ENCODE measurements around the gene ZSCAN30.
A peak's percentile ranks its signal among the peaks of the same experiment; 100 is the strongest.

ZSCAN30 gene

DNA sequence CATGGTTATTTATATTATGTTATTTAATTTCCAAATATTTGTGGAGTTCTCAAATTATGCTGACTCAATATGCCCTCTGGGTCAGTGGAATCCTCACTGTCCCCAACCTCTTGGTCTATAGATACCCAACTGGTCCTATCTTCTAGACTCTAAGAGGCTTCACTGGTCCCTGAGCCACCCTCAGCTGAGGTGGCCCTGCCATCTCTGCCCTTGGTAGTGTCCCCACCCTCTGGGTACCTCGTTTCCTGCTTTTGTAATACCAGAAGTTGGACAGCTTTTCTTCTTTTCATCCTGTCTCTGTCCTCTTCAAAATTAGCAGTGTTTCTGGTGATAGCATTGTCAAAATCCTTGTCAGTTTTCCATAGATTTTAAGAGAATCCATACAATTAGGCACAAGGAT lies 11.9 kb downstream of the ZSCAN30 start:
- no peak for DNase-seq

DNA sequence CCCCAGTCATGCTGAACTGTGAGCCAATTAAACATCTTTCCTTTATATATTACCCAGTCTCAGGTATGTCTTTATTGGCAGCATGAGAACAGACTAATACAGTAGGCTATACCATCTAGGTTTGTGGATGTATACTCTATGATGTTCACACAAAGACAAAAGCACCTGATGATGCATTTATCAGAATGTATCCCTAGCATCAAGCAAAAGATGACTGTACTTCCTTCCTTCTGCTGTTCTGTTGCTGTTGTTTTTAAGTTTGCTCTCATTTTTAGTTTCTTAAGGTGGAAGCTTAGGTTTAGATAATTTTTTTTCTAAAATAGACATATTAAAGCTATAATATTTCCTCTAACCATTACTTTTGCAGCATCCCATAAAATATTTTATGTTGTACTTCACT lies 12.4 kb downstream of the ZSCAN30 start:
- no peak for DNase-seq

DNA sequence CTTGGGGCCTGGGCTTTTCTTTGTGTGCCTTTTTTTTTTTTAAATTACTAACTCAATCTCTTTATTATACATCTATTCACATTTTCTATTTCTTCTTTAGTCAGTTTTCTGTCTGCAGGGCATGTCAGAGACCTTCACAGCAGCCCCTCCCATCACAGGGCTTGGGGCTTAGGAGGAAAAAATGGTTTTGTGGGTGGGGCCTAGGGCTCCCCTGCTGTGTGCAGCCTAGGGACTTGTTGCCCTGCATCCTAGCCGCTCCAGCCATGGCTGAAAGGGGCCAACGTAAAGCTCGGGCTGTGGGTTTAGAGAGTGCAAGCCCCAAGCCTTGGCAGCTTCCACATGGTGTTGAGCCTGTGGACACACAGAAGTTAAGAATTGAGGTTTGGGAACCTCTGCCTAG lies 13.8 kb downstream of the ZSCAN30 start:
- DNase-seq, result no peak

DNA sequence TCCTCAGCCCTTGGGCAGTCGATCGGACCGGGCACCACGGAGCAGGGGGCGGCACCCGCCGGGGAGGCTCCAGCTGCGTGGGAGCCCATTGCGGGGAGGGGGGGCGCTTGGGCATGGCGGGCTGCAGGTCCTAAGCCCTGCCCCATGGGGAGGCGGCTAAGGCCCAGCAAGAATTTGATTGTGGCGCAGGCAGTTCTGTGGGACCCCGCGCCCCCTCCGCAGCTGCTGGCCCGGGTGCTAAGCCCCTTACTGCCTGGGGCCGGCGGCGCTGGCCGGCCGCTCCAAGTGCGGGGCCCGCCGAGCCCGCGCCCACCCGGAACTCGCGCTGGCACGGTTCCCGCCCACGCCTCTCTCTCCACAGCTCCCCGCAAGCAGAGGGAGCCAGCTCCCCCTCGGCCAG lies 18.4 kb downstream of the ZSCAN30 start:
- DNase-seq, result no peak

DNA sequence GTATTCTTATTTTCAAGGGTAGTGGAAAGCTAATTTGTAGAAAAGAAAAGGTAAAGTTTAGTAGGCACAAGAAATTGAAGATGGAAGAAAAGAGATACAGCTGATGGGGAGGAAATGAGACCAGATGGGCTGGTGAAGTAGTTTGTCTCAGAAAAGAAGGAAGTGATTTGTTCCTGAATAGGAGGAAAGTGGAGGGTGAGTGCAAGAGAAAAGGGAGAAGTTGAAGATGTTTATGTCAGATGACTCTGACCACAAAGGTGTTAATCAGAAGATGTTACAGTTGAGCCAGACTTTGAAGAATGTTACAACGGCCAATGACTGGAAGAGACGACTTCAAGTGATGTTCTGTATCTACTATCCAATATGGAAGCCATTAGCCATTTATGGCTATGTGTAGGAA lies 21.2 kb downstream of the ZSCAN30 start:
- DNase-seq, result no peak

DNA sequence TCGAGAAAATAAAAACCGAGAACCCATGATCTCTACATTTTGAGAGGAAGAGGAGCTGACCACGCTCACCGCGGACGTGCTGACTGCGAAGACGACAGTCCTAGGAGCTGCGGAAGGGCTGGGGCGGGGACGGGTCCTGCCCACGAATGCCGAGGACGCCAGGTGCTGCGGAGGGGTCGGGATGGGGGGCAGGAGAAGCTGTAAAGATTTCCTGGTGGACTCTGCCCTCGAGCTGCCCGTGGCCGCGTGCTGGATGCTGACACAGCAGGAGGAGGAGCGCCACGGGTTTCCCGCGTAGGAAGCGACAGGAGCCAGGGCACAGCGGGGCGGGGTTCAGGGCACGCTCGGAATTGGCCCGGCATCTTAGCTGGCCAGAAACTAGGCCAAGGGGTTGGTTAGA lies 22.2 kb downstream of the ZSCAN30 start:
- DNase-seq, result no peak

DNA sequence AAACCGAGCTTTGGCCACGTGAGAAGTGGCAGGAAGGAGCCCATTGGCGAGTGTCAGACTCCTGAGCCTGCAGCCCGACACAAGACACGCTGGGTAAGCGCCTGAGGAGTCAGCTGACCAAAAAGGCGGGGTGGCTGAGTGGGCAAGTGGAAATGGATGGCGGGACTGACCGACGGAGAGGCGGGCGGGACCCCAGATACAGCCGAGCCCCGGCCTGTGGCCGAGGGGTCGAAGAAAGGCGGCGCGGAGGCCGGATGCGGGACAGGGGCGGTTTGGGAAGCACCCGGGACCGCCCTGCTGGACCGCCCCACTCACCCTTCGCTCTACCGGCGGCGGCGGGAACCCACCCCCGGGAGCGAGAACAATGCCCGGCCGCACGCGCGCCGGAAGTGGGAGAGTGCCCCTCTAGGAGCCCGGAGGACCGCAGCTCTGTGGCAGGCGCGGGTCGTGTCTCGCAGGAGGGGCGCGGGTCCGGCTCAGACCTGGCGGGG lies 22.8 kb downstream of the ZSCAN30 start:
- DNase-seq, result no peak

DNA sequence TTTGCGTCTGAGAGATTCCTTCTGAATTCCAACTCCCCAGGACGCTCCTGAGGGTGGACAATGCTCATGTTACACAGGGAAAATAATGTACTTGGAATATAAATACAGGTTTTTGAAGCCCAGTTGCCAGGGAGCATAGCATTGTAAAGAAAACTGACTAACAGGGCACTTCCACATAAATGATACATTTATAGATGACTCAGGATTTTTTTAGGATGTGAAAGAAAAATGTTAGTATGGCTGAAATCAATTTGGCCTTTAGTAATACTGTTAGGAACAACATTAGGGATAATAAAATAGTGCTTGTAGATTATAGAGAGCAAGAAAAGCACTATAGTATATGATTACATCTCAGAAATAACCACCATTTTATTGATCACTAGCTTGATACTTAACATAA lies 25.6 kb downstream of the ZSCAN30 start:
- DNase-seq, result no peak

DNA sequence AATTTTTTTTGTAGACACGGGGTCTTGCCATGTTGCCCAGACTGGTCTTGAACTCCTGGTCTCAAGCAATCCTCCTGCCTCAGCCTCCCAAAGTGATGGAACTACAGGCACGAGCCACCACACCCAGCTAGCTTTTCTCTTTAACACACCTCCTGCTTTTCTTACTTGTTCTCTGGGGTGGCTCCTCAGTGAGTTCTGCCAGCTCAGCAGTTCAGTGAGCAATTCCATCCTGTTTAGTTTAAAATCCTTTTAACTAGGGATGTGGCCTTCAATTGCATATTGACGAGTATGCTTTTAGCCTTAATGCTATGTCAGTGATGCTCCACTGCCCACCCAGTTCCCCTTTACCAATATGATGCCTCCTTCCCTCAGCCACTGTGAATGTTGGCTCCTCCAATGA lies 33.1 kb downstream of the ZSCAN30 start:
- no peak for DNase-seq

DNA sequence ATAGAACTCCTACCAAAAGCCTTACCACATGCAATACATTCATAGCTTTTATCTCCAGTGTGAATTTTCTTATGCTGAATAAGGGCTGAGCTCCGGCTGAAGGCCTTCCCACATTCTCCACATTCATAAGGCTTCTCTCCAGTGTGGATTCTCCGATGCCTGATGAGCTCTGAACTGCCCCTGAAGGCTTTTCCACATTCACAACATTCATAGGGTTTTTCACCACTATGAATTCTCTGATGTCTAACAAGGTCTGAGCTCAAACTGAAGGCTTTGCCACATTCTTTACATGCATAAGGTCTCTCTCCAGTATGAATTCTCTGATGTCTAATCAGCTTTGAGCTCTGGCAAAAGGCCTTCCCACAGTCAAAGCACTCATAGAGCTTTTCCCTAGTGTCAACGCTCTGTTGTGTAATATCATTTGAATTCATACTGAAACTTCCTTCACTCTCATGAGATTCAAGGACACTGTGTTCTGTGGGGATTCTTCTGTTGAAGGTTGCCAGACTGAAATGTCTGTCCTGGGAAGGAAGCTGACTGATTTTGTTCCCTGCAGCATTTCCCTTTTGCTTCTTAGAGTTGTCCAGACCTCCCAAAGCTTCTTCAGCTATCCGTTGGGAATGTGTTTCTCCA lies 36.3 kb downstream of the ZSCAN30 start:
- DNase-seq, result no peak

DNA sequence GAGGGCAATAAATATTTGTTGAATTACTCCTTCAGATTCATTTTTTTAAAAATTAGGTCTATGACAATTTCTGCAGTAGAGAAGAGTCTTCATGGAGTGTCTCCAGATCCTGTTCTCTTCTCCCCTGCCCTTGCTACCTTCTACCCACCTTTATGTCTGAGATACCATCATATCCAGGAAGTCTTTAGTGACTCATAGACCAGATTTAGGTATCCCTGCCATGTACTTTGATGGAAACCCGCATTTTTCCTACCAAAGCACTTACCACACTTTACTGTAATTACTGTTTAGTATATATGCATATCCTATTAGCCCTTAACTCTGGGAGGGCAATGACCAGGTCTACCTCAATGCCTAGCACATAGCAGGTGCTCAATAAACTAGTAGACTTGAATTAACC lies 37.6 kb downstream of the ZSCAN30 start:
- DNase-seq, result no peak

DNA sequence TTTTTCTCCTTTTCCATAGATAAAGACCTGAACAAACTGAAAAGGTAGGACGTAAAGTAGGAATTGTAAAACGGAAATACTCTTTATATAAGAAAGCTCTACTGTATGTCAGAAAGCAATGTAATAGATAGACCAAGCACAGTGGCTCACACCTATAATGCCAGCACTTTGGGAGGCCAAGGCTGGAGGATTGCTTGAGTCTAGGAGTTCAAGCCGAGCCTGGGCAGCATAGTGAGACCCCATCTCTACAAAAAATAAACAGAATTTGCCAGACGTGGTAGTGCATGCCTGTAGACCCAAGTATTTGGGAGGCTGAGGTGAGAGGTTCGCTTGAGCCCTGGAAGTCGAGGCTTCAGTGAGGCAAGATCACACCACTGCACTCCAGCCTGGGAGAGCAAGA lies 41.6 kb downstream of the ZSCAN30 start:
- no peak for DNase-seq

DNA sequence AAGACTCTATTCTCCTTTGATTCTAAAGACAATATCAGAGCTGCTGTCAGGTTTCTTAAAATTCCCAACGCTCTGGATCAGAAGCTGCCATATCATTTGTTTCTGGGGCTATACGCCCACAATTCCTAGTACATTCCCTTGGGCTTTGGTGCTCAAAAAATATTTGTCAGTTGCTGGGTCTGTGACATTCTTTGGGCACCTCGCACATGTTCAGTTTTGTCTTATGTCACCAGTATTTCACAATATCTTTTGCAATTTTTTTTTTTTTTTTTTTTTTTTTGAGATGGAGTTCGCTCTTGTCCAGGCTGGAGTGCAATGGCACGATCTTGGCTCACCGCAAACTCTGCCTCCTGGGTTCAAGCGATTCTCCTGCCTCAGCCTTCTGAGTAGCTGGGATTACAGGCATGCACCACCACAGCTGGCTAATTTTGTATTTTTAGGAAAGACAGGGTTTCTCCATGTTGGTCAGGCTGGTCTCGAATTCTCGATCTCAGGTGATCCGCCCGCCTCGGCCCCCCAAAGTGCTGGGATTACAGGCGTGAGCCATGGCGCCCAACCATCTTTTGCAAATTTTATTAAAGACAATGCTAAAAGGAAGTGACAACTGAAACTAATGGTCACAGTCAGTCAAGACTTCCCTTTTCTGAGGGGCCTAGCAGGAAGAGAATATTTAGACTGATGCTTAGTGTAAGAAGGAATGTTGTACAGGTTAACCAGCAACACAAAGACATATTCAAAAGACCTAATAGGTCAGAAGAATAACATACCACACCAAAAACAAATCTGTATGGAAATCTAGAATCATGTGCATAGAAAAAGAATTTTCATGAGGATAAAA lies 42.4 kb downstream of the ZSCAN30 start:
- DNase-seq, result no peak

DNA sequence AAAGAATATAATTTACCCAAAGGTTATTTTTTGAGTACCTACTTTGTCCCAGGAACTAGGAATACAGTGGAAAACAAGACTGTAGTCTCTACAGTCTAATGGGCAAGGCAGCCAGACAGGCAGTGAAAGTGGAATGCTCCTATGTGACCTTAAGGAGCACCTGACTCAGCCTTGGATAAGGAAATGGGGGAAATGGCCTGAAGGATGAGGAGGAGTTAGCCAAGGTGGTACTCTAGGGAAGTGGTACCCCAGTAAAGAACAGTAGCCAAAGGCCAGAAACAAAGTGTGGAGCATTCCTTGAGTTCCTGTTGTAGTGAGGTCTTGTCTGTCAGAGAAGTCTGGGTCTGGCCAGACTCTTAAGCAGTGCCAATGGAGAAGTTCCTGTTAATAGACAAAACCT lies 43.2 kb downstream of the ZSCAN30 start:
- no peak for DNase-seq

DNA sequence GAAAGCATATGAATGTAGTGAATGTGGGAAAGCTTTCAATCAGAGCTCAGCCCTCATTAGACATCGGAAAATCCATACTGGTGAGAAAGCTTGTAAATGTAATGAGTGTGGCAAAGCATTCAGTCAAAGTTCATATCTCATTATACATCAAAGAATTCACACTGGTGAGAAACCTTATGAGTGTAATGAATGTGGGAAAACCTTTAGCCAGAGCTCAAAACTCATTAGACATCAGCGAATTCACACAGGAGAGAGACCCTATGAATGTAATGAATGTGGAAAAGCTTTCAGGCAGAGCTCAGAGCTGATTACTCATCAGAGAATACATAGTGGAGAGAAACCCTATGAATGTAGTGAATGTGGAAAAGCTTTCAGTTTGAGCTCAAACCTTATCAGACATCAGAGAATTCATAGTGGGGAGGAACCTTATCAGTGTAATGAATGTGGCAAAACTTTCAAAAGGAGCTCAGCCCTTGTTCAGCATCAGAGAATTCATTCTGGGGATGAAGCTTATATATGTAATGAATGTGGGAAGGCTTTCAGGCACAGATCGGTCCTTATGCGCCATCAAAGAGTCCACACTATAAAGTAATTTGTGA lies 44.2 kb downstream of the ZSCAN30 start:
- DNase-seq, result no peak

DNA sequence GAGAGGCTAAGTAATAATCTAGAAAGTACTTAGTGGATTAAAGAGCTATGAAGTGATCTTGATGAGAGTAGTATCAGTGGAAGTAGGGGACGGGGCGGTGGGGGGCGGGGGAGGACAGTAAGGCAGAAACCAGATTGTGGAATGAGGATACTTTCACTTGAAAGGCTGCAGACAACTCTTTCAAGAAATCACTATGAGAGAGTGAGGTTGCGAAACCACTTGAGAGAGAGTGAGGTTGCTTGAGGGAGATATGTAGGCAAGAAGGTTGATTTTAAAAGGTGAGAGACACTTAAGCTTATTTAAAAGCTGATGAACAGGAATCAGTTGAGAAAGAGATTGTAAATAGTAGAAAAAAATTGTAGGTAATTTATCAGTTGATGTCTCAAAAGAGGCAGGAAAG lies 45.4 kb downstream of the ZSCAN30 start:
- DNase-seq, result no peak

DNA sequence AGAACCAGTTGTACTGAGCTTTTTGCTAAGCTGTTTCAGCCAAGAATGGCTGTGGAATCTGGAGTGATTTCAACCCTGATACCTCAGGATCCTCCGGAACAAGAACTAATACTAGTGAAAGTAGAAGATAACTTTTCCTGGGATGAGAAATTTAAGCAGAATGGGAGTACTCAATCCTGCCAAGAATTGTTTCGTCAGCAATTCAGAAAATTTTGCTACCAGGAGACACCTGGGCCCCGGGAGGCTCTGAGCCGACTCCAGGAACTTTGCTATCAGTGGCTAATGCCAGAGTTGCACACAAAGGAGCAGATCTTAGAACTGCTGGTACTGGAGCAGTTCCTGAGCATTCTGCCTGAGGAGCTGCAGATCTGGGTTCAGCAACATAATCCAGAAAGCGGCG lies 47.6 kb downstream of the ZSCAN30 start:
- DNase-seq, result no peak

DNA sequence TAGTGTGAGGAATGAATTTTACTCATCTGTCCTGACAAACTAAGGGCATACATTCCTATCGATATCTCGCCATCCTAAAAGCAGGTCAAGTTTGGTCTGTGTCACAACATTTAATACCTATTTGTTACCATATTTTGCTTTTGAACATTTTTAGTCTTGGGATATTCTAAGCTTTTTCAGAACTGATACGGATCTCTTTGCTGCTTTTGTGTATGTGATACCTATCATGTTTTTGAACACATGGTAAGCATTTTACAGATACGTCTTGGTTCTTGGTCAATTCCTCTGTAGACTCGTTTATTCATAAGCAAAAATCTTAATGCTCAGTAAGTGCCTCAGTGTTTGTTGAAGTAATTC lies 48.6 kb downstream of the ZSCAN30 start:
- DNase-seq, result no peak

DNA sequence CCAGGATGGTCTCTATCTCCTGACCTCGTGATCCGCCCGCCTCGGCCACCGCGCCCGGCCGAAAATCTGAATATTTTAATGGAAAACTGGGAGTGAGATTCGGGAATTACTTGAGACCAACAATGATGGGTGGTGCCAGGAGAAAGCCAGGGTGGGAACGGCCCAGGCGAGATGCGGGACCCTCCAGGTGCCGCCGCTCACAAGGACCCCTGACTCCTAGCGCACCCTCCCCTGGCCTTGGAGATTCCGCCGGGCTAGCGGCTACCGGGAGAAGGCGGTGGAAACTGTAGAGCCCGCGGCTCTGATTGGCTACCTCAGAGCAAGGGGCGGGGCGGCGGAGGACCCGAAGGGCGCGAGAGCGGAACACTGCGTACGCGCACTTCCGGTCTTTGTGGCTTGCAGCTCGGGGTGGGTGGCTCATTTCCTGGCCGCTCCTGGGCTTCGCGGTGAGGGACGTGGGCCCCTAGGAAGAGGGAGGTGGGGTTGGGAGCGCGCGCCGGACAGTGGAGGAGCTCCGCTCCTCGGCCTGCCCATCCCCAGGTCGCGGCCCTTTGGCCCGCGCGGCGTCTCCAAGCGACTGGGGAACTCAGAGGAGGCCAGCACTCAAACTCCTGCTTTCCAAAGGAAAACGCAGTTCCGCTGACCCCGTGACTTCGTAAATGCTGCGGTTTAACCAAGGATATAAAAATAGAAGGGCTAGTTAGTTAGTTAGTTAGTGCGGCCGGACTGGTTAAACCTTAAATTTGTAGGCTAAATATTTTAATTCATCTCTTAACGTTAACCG lies 49.2 kb downstream of the ZSCAN30 start, which contains the start of gene ZNF397:
Gene ZNF397 (plus strand): TSS at position 371 of the 784 bp plus-strand sequence. CDS start 1,437 bp downstream, outside the sequence.
- DNase-seq, result peak; percentile 84

DNA sequence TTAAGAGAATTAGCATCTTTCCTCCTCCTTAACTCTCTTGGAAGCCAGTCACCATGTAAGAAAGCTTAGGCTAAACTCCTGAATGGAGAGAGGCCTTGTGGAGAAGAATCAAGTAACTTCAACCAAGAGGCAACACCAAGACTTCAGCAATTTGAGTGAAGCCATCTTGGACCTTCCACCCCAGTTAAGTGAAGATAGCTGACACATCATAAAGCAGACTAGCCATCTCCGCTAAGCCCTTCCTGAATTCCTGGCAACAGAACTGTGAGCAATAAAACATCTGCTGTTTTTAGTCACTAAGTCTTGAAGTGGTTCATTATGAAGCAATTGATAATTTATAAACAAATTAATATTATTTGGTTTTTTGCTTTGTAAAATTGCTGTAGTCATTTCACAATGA lies 50.7 kb downstream of the ZSCAN30 start:
- DNase-seq, result no peak

DNA sequence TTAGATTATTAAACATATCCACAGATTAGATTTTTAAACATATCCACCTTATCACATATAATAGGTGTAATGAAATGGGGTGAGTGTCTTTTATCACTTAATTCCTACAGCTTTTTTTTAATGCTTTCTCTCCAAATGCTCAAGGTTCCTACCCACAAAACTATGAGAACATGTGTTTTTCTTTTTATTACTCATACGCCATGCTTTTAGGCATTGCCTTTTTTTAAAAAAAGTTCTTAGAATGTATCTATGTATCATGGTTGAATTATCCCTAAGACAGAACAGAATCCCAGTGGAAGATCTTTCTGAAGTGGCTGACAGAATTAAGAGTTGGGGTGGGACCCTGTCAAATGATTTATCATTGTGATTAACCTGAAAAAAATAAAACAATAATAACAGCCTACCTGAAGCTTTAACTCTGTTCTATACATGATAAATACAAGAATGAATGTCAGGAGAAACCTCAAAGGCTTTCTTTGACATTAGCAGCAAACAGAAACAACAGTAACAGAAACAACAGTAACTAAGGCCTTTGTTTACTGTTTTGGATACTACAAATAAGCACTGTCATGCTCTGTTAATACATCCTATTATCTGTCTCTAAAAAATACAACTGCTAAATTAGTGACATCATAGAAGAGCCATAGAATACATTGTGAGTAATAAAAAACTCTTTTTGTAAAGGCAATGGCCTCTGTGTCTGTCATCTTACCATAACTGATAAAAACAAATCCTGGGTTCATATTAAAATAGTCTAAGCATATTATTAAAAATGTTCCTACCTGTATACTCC lies 53.3 kb downstream of the ZSCAN30 start:
- no peak for DNase-seq

DNA sequence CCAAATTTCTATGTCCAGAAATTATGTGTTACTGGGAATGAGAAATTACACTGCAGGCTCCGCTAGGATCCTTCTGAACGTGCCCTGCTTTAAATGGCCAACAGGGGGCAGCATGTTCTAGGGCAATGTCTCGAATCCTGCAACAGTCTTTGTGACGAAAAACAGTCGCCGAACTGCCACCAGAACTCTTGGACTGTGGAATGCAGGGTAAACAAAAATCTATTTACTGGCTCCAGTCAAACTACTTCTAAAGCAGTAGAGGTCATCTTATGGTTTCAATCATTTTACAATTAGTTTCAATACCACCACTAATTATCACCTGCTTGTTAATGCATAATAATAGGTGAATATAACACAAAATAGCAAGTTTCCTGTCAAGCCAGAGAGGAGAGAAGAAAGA lies 59.0 kb downstream of the ZSCAN30 start:
- peak; percentile 40 for DNase-seq

Data from DMS 273 treated with DMSO at 0.1 percent for 48 hours (cell line).